A549 (cell line): Measurements from ENCODE around the gene C1QTNF1.

ENCODE experiments used
- CTCF ChIP-seq: fragments of >200 bp; sonication (Bioruptor Twin); formaldehyde crosslinking; IDR thresholded peaks from 3 replicates; pipeline ENCODE4 v1.5.1; 2016
- HMGXB4 ChIP-seq: fragments of 250-450 bp; sonication (Bioruptor Pico); IDR thresholded peaks from 2 replicates; pipeline ENCODE4 v1.5.0; 2021; ENCODE audit warnings: mild to moderate bottlenecking, moderate library complexity, borderline replicate concordance
- MAZ ChIP-seq: fragments of 150-350 bp; IDR thresholded peaks from 2 replicates; pipeline ENCODE4 v1.6.1; 2014; ENCODE audit warnings: antibody characterized with exemption, low read depth, low read length, borderline replicate concordance
- NPAS2 ChIP-seq: fragments of 250-450 bp; sonication (Bioruptor Pico); IDR thresholded peaks from 2 replicates; pipeline ENCODE4 v1.8.0; 2022; ENCODE audit warnings: mild to moderate bottlenecking, moderate library complexity, borderline replicate concordance
- POLR2A ChIP-seq: IDR thresholded peaks from 2 replicates; pipeline ENCODE4 v1.6.1; 2012; ENCODE audit warnings: mild to moderate bottlenecking, low read length
- POLR2AphosphoS2 ChIP-seq: conservative IDR thresholded peaks from 2 replicates; pipeline ENCODE4 v1.6.1; 2012; ENCODE audit warnings: low read length, improper control_type of control experiment, inconsistent platforms
- REST ChIP-seq: fragments of 200-600 bp; sonication (generic); IDR thresholded peaks from 2 replicates; pipeline ENCODE4 v1.6.1; 2016; ENCODE audit warnings: antibody characterized with exemption, mild to moderate bottlenecking, moderate library complexity

GRCh38 chr17:79049821-79050220 lies 25.9 kb downstream of the C1QTNF1 start:
- TF ChIP-seq CTCF: no peak
- TF ChIP-seq NPAS2 (CRISPR knock-in tag): no peak
- TF ChIP-seq POLR2AphosphoS2: no peak
- no peak for TF ChIP-seq HMGXB4 (CRISPR knock-in tag)
- no peak for TF ChIP-seq REST
- no peak for TF ChIP-seq POLR2A
- no peak for TF ChIP-seq MAZ
